ENCODE data around the gene SH3RF3.

SH3RF3 gene

DNA sequence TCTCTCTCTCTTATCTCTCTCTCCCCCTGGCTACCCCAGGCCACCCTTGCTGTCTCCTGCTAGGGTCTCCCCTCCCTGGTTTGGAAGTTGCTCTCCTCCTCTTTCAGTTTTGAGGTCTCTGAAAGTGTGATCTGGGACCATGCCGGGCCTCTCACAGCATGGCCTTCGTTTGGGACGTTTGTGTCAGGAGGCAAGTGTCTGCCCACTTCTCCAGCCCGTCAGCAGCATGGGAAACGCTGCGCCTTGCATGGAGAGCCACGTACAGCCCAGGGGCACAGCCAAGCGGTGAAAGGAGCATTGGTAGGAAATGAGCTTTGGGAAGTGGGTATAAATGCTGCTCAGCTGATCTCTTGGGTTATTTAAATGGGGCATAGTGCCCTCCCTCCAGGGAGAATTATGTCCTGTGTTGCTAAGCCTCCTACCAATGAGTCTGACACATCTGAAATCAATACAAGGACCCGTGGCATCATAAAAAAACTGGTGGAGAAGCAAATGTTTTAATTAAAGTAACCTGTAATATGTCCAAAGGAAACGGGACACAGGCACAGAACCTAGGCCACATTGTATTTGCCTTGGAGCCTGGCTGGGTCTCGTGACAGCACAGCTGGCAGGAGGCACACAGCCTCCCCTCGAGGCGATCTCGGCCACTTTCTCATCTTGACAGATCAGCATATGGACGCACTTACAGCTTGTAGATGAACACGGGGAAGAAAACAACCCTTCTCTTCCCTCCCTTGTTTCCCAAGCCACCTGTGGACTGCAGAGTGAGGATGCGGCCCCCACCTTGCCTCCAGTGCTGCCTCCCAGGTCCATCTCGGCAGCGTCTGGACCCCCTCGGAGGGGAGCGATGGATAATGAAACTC lies 72.7 kb downstream of the SH3RF3 start:
- no peak for DNase-seq (ENCODE audit: low read depth in 2 of 2)

DNA sequence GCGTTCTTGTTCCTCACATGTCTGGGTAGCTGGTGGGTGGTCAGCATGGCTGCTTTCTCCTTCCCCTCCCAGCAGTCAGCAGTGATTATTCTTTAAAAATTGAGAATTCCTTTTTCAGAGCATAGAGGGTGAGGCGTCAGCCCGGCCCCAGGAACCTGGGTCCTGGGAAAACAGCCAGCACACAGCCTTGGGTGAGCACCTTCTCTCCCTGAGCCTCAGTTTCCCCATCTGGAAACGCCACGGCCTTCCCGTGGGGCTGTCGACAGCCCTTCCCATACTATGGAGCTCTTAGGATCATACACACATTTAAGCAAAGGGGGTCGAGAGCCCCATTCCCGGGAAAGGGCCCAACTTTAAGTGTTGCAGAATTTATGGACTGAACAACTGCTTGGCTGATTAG lies 73.5 kb downstream of the SH3RF3 start:
- DNase-seq (ENCODE audit: low read depth in 2 of 2), result no peak

DNA sequence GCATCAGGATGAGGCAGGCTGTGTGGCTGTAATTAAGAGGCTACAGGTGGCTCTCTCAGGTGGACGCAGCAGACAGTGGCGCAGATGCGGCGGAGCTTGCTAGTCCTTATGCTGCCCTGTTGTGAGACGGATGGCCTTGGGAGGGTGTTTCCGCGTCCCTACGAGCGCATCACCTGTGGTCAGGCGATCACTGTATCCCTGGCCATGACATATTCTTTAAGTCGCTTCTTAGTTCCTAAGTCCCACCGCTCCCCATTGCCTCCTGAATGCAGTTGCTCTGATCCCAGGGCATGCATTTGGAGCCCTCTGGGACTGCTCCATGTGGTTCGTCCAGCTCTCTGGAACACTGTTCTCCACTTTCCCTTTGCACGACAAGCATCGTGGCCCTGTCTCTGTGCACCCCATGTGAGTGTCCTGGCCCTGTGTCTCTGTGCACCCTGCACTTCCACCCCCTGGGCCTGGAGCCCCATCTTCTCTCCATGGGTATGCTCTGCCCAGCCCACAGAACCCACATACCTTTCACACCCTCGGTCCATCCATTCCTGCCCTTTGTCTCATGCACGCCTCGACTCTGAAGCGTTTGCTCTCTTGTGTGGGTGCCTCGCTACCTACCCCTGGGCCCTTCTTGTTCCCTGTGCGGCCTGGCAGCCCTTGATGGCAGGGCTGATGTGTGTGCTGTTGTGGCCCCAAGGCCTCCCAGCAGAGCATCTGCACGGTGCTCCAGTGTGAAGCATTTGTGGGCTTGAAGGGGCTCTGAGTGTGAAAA lies 74.4 kb downstream of the SH3RF3 start:
- no peak for DNase-seq (ENCODE audit: low read depth in 2 of 2)

GRCh38 chr2:109204412-109204811 lies 75.4 kb downstream of the SH3RF3 start:
- DNase-seq (ENCODE audit: low read depth in 2 of 2), result no peak

- no peak for DNase-seq (ENCODE audit: low read depth in 2 of 2)
These were observed 76.4 kb downstream of the SH3RF3 start for GRCh38 chr2:109205447-109205846.

- no peak for DNase-seq (ENCODE audit: low read depth in 2 of 2)
These were observed 77.7 kb downstream of the SH3RF3 start for GRCh38 chr2:109206569-109207146.

GRCh38 chr2:109207176-109207575 lies 78.2 kb downstream of the SH3RF3 start:
- DNase-seq (ENCODE audit: low read depth in 2 of 2), result no peak

GRCh38 chr2:109208071-109208950 lies 79.3 kb downstream of the SH3RF3 start:
- DNase-seq (ENCODE audit: low read depth in 2 of 2), result no peak

DNA sequence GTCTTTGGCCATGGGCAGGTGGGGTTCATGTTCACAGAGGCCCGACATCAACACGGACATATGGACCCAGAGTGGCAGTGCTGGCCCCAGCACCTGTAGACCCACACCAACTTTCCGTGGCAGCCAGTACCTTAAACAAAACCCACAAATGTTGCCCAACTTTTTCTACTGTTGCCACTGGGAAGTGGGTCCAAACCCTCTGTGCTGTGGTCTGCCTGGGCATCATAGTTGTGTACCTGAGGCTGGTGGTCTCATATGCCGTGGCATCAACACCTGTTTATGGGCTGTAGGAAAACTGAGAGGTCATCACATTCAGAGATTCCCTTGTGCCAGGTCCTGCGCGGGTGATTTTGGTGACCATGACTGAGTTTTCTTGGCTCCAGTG lies 79.9 kb downstream of the SH3RF3 start:
- no peak for DNase-seq (ENCODE audit: low read depth in 2 of 2)

- DNase-seq (ENCODE audit: low read depth in 2 of 2), result no peak
These were observed 80.4 kb downstream of the SH3RF3 start for GRCh38 chr2:109209412-109209811.

GRCh38 chr2:109209941-109210340 lies 80.9 kb downstream of the SH3RF3 start:
- DNase-seq (ENCODE audit: low read depth in 2 of 2), result no peak

GRCh38 chr2:109210431-109211200 lies 81.6 kb downstream of the SH3RF3 start:
- no peak for DNase-seq (ENCODE audit: low read depth in 2 of 2)

- no peak for DNase-seq (ENCODE audit: low read depth in 2 of 2)
These were observed 82.3 kb downstream of the SH3RF3 start for GRCh38 chr2:109211315-109211714.

- DNase-seq (ENCODE audit: low read depth in 2 of 2), result no peak
These were observed 84.0 kb downstream of the SH3RF3 start for GRCh38 chr2:109212836-109213563.

GRCh38 chr2:109213646-109214433 lies 84.8 kb downstream of the SH3RF3 start:
- peak; percentile 49 to 54 for DNase-seq (ENCODE audit: low read depth in 2 of 2)

DNA sequence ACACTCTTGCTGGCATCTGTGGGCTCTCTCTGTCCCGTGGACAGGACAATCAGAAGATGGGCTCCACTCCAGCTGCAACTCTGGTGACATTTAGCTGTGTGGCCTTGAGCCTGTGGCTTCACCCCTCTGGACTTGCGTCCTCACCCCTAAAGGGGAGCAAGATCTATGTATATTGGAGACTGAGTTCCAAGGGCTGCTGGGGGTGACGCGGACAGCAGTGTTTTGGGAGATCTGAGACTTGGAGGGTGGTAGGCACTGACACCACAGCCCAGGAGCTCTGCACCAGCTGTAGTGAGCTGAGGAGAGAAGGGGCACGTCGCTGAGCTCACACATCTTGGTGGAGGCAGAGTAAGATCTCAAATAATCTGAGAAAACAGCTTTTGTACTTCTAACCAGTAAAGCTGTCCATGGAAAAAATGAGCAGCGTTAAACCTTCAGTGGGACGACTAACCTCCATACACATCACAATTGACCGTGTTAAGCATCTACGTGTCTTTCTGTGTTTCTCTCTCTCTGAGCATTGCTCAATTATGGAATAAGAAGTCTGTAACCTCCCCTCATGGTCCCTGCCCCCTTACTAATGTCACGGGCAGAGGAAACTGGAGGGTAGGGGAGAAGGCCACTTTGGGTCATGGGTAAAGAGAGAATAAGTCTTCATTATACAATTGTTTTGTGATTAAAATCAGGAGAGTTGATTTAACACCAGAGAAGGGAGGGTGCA lies 85.8 kb downstream of the SH3RF3 start:
- no peak for DNase-seq (ENCODE audit: low read depth in 2 of 2)

- DNase-seq (ENCODE audit: low read depth in 2 of 2), result no peak
These were observed 86.9 kb downstream of the SH3RF3 start for GRCh38 chr2:109215866-109216265.

- no peak for DNase-seq (ENCODE audit: low read depth in 2 of 2)
These were observed 87.3 kb downstream of the SH3RF3 start for GRCh38 chr2:109216332-109216731.

Data from stimulated activated CD8-positive, alpha-beta memory T cell treated with anti-CD3 and anti-CD28 coated beads, Interleukin-7, amount 100 ng/mL, for 4 hours (primary cell).